HL-60 (cell line): ENCODE data around the gene DIP2C.

Experiments used
- REST ChIP-seq: IDR thresholded peaks from 2 replicates; pipeline ENCODE4 v1.6.1; 2012; ENCODE audit warnings: low read depth; ENCODE audit not compliant: insufficient replicate concordance
- TF ChIP-seq, protein P1 (sequence below): IDR thresholded peaks from one replicate; pipeline ENCODE4 v1.5.1; 2011; ENCODE audit warnings: low read length, control low read depth, inconsistent platforms; ENCODE audit not compliant: insufficient read depth

GRCh38 chr10:246431-246830, 443.0 kb downstream of the DIP2C start:
- TF ChIP-seq, protein P1, sequence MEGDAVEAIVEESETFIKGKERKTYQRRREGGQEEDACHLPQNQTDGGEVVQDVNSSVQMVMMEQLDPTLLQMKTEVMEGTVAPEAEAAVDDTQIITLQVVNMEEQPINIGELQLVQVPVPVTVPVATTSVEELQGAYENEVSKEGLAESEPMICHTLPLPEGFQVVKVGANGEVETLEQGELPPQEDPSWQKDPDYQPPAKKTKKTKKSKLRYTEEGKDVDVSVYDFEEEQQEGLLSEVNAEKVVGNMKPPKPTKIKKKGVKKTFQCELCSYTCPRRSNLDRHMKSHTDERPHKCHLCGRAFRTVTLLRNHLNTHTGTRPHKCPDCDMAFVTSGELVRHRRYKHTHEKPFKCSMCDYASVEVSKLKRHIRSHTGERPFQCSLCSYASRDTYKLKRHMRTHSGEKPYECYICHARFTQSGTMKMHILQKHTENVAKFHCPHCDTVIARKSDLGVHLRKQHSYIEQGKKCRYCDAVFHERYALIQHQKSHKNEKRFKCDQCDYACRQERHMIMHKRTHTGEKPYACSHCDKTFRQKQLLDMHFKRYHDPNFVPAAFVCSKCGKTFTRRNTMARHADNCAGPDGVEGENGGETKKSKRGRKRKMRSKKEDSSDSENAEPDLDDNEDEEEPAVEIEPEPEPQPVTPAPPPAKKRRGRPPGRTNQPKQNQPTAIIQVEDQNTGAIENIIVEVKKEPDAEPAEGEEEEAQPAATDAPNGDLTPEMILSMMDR = no peak
- no peak for TF ChIP-seq REST
